ENCODE results near the gene IAH1.
"Not testable (repeated sequence)": the region's sequence is repeated elsewhere in the genome, so short reads cannot be mapped to it uniquely, and the experiment has no call there.

The IAH1 gene

DNA sequence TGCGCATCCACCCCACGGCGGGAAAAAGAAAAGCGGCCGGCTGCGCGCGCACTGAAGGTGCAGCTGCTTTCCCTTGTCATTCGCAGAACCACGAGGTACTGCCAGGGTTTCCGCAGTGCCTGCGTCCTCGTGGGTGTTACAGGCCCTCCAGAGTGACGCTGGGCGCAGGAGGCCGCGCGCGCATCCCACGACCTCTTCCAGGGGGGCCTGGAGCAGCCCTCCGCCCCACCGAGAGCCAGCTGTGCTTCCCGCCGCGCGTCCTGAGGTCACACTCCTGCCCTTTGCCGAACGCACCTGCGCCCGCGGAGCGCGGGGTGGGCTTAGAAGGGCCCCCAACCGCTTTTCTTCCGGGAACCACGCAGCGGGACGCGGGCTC lies 378 bp upstream of the IAH1 start:
- peak; percentile 74 for DNase-seq

DNA sequence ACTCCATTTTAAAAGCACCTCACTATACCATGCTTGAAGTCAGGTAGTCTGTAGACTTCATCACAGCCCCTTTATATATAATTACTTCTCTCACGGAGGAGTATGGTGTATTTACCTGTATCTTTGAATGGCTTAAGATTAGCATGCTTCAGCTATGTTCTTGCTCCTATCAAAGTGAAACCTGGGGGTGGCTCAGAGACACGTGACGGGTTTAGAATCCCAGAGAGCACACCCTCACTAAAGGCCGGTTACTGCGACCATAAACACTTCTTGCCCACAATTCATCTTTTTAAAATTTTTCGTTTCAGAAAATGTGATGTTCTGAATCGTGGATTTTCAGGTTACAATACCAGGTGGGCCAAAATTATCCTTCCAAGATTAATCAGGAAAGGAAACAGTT lies 3.6 kb downstream of the IAH1 start:
- DNase-seq, result no peak

DNA sequence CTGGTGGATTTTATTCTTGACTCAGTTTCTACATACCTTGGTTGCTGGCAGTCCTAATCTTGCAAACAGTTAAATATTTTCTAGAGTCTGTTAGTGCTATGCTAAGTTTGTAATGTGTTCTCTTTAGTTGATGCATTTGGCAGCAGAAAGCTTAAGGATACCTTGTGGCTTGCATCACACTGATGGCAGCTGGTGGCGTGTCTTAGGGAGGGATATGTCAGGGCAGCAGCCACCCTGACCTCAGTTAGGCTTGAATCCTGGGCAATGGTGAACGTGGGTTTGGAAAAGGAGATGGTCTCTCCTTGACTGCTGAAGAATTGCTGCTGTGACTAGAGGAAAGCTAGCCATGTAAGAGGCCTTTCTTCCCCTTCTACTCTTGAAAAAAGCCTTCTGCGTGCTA lies 4.2 kb downstream of the IAH1 start:
- no peak for DNase-seq

DNA sequence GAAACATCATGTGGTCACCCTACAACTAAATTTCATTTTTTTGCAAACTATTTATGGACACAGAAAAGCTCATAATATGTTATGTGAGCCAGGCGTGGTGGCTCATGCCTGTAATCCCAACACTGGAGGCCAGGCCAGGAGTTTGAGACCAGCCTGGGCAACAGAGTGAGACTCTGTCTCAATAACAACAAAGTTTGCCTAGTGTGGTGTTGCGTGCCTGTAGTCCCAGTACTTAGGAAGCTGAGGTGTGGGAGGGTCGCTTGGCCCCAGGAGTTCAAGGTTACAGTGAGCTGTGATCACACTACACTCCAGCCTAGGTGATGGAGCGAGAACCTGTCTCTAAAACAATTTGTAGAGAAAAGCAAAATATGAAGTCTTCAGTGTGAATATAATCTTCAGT lies 5.8 kb downstream of the IAH1 start:
- DNase-seq, result no peak

DNA sequence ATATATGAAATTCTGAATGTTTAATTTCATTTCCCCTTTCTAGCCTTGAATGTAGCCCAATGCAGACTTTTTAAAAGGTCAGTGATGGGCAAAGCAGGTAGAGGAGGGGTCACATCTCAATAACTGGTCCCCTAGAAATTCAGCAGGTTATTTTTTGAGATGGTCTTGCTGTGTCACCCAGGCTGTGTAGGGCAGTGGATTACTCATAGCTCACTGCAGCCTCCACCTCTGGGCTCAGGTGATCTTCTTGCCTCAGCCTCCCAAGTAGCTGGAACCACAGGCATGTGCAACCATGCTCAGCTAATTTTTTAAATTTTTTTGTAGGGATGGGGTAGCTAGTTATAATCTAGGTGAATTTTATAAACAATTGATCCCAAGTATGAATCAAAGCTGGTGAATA lies 8.8 kb downstream of the IAH1 start:
- DNase-seq, result no peak

DNA sequence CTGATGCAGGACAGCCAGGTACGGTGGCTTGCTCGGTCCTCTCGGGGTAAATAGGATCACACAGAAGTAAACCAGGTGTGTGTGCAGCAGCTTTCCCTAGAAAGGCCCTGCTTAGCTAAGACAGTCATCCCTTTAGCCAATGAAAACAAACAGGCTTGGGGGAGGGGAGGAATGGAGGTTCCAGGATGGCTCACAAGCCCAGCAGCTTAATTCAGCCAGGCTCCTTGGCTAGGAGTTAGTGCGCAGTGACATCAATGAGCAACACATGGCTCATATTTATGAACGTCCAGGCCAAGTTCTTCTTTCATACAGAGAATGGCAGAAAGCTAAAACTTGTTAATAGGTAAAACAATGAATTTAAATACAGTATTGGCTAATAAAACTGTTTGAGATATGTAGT lies 10.2 kb downstream of the IAH1 start:
- DNase-seq, result no peak

DNA sequence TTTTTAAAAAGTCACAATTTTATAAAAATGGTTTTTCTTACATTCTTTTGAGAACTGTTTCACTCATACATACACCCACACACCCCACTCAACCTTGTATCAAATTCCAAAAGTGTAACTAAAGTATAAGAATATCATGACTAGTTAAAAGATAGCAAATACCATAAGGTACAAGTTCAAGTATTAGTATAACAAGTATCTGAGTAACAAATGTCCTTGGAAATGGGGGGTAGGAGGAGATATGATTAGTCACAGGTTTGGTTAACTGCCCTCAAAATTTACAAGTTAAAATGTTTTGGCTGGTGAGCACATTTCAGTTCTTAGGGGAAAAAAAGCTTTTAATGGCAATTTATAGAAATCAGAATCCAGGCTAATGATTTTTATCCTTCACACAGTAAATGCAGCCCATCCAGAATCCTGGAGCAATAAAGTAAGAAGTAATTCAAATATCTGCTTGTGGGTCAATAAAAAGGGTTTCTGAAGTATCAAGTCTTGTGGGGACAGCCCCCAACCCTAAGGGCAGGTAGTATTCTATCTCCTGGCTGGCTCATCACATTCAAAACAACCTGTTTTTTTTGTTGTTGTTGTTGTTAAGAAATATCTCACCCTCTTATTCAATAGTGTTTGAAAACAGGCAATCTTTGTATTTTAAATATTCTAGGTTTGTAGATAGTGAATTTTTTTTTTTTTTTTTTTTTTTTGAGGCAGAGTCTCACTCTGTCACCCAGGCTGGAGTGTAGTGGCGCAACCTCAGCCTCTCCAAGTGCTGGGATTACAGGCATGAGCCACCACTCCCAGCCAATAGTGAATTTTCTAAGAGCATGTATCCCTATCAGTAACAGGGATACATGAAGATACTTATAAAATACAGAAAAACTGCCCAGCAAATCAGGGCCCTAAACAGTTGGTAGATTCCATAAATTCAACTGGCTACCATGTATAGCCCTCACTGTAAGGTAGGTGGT lies 14.5 kb downstream of the IAH1 start:
- DNase-seq, result no peak

DNA sequence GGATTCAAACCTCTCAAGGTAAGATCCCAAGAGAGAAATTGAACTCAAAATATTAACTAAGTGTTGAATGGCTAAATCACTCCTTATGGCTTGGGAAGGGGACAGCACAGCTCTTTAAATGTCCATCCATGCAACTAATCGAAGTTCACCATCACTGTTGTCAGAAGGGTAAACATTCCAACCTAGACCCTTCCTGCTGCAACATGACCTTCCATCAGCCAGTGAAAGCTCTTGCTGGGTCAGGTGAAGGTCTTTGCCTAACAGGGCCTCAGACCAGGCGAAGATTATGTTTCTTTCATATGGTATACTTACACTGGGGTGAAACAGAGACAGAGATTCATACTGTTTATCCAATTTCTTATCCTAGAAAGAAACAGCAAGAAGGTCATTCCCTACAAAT lies 16.4 kb downstream of the IAH1 start:
- no peak for DNase-seq

DNA sequence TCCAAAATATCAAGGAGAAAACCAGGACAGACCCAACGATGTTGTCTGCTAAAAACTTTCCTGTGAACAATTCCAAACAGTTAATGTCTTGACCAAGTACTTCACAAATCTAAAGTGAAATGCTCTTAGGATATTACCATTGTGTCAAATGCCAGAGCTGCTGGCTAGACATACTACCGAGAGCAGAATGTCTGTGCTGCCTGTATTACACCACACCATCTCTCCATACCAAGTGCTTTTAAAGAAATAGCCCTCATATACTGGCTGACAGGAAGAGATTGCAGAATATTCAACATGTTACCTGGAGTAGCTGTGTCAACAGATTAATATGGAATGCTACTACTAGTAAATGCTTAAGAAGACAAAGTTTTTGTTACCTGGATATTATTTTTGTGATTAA lies 18.6 kb downstream of the IAH1 start:
- DNase-seq, result no peak

DNA sequence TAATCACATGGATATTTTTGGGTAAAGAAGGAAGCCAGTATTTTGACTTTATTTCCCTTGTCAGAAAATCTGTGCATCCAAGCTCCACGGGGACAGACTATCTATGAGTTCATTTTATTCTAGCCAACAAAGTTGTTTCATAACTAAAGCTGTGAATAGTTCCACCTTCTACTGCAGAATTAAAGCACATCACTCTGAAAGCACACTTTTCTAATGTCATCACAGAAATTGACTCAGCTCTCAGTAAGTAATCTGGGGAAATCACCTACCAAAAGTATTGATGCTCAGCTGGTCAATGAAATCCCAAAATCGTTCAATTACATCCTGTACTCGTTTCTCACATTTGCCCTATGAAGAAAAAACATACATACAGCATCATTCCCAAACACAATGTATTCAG lies 19.1 kb downstream of the IAH1 start:
- DNase-seq, result no peak

DNA sequence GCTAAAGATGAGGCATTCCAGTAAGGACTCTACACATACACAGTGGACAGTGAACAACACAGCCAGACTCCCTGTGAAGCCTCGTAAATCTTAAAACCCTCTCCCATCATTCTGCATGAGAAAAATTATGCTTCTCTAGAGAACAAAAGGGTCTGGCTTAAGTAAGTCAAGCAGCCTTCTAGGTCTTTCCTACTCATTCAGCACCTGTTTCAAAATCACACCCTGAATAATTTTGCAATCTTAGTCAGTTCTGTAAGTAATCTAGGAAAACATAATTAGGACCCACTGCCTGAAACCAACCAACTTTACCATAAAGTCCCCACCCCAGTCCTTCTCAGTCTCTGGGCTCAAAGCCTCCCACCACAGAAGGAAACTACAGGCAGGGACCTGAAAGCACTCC lies 19.7 kb downstream of the IAH1 start:
- no peak for DNase-seq

DNA sequence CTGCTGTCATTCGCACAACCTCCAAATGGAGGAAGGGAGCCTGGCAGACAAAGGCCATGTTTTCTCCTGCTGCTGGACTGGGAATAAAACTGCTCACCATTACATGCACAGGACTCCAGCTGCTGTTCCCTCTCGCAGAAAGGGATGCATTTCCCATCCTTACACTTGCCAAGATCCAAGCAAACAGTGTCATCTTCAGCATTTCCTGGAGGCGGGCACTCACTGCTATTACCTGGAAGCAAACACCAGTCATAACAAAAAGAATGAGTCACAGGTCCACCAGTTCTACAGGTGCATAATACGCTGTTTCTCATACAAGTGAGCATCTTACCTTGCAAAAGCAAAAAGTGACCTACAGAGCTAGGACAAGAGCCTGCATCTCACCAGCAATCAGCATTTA lies 22.7 kb downstream of the IAH1 start:
- DNase-seq, result no peak

DNA sequence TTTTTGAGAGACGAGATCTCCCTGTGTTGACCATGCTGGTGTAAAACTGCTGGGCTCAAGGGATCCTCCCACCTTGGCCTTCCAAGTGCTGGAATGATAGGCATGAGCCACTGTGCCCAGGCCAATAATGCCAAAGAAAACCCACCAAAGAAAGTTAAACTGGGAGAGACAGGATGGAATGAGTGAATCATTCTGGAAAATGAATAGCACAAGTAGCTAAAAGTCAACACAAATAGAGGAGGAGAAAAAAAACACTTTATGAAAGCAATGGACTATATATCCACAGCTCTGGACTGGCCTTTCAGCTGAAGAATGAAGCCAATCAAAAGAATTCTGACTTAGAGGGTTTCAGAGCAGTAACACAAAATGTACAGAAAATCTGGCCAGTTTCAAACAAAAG lies 23.9 kb downstream of the IAH1 start:
- no peak for DNase-seq

DNA sequence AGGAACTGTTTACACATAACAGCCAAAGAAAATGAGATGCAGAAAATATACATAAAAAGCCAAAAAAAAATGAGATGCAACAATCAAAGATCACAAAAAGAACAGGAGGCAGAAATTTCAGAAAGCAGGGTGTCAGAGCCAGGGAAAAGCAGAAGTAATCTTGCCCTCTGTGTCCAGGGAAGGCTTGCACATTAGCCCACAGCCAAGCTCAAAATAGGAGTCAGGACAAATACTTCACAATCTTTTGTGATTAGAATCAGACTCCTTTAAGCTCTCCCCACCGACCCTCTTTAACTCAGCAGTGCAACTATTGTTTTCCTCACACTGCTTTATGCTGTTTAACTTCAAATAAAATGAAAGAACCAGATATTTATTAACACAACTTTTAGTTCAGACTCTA lies 34.6 kb downstream of the IAH1 start:
- no peak for DNase-seq

DNA sequence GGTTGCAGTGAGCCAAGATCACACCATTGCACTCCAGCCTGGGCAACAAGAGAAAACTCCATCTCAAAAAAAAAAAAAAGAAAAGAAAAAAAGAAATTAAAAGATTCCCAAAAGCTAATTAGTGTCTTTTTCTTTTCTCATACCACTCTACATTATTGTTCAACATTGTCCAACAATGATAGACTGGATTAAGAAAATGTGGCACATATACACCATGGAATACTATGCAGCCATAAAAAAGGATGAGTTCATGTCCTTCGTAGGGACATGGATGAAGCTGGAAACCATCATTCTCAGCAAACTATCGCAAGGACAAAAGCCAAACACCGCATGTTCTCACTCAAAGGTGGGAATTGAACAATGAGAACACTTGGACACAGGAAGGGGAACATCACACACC lies 39.6 kb downstream of the IAH1 start:
- not testable (repeated sequence) for DNase-seq

DNA sequence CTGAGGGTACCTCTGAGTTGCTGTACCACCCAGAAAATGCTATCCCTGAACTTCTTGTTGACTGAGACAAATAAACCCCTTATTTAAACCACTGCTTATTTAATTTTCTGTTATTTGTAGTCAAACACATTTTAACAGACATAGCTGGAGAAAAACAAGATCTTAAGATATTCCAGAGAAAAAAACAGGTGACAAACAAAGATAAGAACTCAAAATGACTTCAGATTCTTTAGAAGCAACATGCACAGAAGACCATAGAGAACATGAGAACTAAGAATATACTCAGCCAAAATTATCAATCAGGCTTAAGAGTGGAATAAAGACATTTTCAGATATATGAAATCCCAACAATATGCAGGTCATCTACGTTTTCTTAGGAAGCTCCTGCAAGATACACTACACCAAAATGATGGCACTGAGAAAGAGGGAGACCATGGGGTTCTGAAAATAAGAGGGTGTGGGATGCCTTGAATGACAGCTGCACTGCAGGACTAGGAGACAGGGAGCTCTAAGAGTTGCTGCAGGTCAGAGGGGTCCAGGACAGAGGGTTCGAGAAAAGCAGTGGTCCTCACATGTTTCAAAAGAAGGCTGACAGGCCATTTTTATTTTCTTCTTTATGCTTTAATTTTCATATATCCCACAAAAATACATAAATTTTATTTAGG lies 42.9 kb downstream of the IAH1 start:
- no peak for DNase-seq

DNA sequence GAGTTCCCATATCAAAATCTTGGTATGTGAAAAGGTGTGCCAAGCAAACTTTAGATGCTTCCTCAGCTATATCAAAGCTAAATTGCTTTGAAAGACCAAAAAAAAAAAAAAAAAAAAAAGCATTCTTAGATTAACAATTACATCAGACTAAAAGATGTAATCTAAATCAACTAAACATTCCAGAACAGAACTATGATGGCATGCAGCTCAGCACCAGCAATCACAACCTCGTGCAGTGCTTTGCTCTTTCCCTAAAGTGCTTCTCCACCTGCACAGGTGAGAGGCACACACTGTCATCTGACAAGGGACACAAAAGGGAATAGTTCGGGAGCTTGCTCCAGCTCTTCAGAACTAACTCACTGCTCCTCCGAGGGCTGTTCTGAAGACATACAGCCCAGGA lies 43.8 kb downstream of the IAH1 start:
- DNase-seq, result no peak

DNA sequence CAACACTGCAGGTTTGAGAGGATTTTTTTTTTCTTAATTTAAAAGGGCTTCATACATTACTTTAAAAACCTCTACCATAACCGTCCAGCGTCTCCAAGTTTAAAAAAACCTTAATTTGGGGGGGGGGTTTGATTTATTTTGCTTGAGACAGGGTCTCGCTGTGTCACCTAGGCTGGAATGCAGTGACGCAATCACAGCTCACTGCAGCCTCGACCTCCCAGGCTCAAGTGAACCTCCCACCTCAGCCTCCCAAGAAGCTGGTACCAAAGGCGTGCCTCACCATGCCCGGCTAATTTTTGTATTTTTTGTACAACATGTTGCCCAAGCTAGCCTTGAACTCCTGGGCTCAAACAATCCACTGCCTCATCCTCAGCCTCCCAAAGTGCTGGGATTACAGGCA lies 44.4 kb downstream of the IAH1 start:
- no peak for DNase-seq

DNA sequence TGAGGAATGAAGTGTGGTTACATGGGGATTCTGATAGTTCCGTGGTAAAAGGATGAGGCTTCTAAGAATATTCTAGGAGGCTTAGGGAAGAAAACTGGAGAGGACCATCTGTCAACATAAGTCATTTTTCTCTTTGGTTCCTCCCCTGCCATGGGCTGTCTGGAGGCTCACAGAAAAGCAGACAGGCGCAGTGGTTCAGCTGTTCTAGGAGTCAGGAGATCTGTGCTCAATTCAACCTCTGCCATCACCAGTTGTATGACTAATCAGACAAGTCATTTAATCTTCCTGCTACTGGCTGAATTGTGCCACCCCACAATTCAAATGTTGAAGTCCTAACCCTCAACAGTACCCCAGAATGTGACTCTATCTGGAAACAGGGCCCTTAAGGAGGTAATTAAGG lies 44.9 kb downstream of the IAH1 start:
- no peak for DNase-seq

DNA sequence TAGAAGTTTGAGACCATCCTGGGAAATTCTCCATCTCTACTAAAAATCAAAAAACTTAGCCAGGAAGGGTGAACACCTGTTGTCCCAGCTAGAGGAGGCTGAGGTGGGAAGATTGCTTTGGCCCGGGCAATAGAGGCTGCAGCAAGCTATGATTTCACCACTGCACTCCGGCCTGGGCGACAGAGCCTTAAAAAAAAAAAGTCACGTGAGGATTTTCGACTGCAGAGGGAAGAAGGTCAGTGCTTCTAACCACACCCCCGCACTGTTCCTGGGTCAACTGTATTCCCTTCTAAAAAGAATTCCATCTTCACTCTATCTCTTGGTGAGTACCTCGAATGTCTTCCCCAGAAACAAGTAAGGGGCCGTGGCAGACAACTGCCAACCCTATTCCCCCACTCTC lies 49.9 kb downstream of the IAH1 start:
- no peak for DNase-seq

DNA sequence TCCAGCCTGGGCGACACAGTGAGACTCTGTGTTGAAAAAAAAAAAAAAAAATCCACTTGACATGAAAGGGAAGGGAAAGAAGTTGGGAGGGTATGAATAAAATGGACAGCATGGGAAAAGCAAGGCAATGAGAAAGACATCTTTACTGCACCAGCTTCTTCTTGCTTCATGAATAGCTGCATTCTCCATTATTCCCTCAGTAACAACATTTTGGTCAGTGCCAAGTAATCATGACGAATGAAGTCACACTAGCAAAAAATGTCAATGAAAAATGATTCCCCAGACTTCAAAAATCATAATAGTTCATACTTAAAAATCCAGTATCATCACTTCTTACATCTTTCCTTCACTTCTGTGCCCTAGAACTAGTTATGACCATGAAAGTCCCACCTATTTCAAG lies 50.9 kb downstream of the IAH1 start:
- DNase-seq, result no peak

DNA sequence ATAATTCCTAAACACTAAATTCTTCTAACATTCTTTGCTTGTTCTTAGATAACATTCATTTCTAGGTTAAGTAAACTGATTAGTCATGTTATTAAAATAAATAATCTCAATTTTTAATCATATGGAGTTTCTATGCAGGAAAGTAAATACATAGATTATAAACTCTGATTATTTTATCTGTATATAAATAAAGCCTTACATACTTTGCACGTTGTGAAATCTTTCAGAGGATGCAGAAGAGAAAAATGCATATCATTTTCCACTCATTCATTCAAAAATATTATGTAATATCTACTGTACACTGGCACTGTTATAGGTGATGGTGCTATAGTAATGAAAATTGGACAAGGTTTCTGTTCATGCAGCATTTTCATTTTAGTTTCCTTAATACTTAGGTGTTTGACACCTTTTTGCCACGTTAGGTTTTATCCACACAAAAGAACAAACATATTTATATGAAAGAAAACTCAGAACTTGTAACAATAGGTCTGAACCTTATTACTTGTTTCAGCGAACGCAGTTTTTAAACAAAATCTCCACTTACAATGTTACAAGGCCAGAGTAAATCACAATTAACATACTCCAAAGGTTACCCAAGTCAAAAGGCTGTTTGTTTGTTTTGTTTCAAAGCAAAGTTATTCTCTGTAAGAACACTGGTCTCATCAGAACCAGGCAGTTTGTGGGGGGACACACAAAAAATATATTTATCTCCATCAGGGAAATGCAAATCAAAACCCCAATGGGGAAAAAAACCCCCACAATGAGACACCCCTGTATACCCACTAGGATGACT lies 53.8 kb downstream of the IAH1 start:
- no peak for DNase-seq

DNA sequence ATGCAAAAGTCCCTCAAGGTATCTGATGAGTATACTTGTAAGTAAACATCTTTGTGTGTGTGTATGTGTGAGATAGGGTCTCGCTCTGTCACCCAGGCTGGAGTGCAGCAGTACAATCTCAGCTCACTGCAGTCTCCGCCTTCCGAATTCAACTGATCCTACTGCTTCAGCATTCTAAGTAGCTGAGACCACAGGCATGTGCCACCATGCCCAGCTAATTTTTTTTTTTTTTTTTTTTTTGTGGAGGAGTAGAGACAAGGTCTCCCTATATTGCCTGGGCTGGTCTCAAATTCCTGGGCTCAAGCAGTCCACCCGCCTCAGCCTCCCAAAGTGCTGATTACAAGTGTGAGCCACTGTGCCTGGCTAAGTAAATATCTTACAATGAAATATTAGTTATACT lies 58.1 kb downstream of the IAH1 start:
- DNase-seq, result no peak

DNA sequence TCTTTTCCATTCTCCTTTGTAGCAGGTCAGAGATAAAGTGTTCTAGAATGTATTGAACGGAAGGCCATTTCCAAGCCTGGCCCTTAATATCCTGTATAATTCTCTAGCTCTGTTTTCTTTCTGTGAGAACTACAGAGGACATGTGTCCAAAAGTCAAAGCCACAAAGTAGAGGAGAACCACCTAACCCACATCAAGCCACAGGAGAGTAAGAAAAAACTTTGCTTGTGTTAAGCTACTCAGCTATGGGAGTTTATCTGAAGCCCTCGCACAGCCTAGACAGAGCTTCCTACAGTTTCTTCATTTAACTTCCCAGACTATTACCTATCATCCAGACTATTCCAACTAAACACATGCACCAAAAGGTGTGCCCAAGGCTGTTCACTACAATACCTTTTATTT lies 59.3 kb downstream of the IAH1 start:
- no peak for DNase-seq
